Measurements from ENCODE around the gene COX7A2L.

The COX7A2L gene

GRCh38 chr2:42371611-42372473, 10.8 kb upstream of the COX7A2L start:
- H3K27me3 ChIP-seq, result peaks cover 17% of the 10 kb centered on the region
- TF ChIP-seq CTCF (IDR thresholded peaks at IDR 0.05), result no peak
- no peak overlapping the region for H3K4me3 ChIP-seq (ENCODE audit: low read depth in 1 of 2, low read length in 1 of 2)
- no peaks in the 10 kb centered on the region for H3K9me3 ChIP-seq
- no peaks in the 10 kb centered on the region for H3K36me3 ChIP-seq
- no peak overlapping the region for H3K27ac ChIP-seq
- no peaks in the 10 kb centered on the region for H3K4me1 ChIP-seq (ENCODE audit: control insufficient read depth in 1 of 2, insufficient read depth in 1 of 2, low read depth in 1 of 2, low read length in 1 of 2)

- no peak overlapping the region for H3K4me3 ChIP-seq (ENCODE audit: low read depth in 1 of 2, low read length in 1 of 2)
- no peaks in the 10 kb centered on the region for H3K9me3 ChIP-seq
- peaks cover 19% of the 10 kb centered on the region for H3K27me3 ChIP-seq
- no peaks in the 10 kb centered on the region for H3K4me1 ChIP-seq (ENCODE audit: control insufficient read depth in 1 of 2, insufficient read depth in 1 of 2, low read depth in 1 of 2, low read length in 1 of 2)
- no peaks in the 10 kb centered on the region for H3K36me3 ChIP-seq
- no peak for TF ChIP-seq CTCF (IDR thresholded peaks at IDR 0.05)
- H3K27ac ChIP-seq, result no peak overlapping the region
Observed at GRCh38 chr2:42369532-42370229, 8.7 kb upstream of the COX7A2L start.

GRCh38 chr2:42368817-42369531, 8.0 kb upstream of the COX7A2L start:
- Histone ChIP-seq H3K4me1 (ENCODE audit: control insufficient read depth in 1 of 2, insufficient read depth in 1 of 2, low read depth in 1 of 2, low read length in 1 of 2) (no peaks in the 10 kb centered on the region), H3K27me3 (peaks cover 23% of the 10 kb centered on the region), H3K4me3 (ENCODE audit: low read depth in 1 of 2, low read length in 1 of 2) (no peak overlapping the region), H3K27ac (no peak overlapping the region), H3K9me3 (no peaks in the 10 kb centered on the region), H3K36me3 (no peaks in the 10 kb centered on the region)
- TF ChIP-seq CTCF (IDR thresholded peaks at IDR 0.05), result no peak

- no peak for TF ChIP-seq CTCF (IDR thresholded peaks at IDR 0.05)
- no peaks in the 10 kb centered on the region for H3K36me3 ChIP-seq
- no peaks in the 10 kb centered on the region for H3K4me1 ChIP-seq (ENCODE audit: control insufficient read depth in 1 of 2, insufficient read depth in 1 of 2, low read depth in 1 of 2, low read length in 1 of 2)
- H3K27ac ChIP-seq, result no peak overlapping the region
- H3K4me3 ChIP-seq (ENCODE audit: low read depth in 1 of 2, low read length in 1 of 2), result no peak overlapping the region
- no peaks in the 10 kb centered on the region for H3K9me3 ChIP-seq
- H3K27me3 ChIP-seq, result peaks cover 29% of the 10 kb centered on the region
Observed at GRCh38 chr2:42367835-42368234, 6.8 kb upstream of the COX7A2L start.

- no peaks in the 10 kb centered on the region for H3K36me3 ChIP-seq
- no peak overlapping the region for H3K4me3 ChIP-seq (ENCODE audit: low read depth in 1 of 2, low read length in 1 of 2)
- H3K9me3 ChIP-seq, result no peaks in the 10 kb centered on the region
- H3K27me3 ChIP-seq, result peaks cover 29% of the 10 kb centered on the region
- no peak for TF ChIP-seq CTCF (IDR thresholded peaks at IDR 0.05)
- peaks cover 8 to 9% of the 10 kb centered on the region in 2 experiments for H3K4me1 ChIP-seq (ENCODE audit: control insufficient read depth in 1 of 2, insufficient read depth in 1 of 2, low read depth in 1 of 2, low read length in 1 of 2)
- H3K27ac ChIP-seq, result no peak overlapping the region
Observed at GRCh38 chr2:42366411-42366810, 5.4 kb upstream of the COX7A2L start.
